ENCODE measurements around the gene RTTN.

RTTN gene

DNA sequence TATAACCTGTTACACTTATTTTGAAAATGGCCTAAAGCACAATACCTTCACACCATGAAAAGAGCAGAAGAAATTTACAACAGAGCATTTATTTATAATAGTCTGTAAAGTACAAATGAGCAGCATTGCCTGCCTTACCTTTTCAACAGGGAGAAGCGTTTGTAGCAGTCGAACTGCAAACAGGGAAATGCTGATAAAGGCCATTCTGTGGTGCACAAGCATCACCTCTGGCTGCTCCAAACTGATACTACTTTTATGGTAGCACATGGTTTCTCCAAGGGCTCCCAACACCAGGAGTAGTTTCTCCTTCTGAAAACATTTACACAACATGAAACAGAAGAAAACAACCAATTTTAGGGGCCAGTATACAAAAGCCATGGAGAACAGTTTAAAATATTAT, 28.9 kb downstream of the RTTN start:
- H3K79me2 ChIP-seq (ENCODE audit: insufficient read depth, low read length): peaks cover 11% of the 10 kb centered on the region; the same call in 1 of the 2 replicates
- no peak overlapping the region for H3K27ac ChIP-seq (ENCODE audit: low read length)
- H3K36me3 ChIP-seq (ENCODE audit: insufficient read depth, low read length): peaks cover 40% of the 10 kb centered on the region
- TF ChIP-seq CTCF (IDR thresholded peaks at IDR 0.05; ENCODE audit: borderline replicate concordance, extremely low read depth, low read length, poor library complexity, severe bottlenecking) (no peak), EZH2 (IDR thresholded peaks at IDR 0.05; ENCODE audit: borderline replicate concordance, low read depth, low read length, severe bottlenecking) (no peak)
- no peak overlapping the region for H3K4me2 ChIP-seq (ENCODE audit: insufficient read depth, low read length)
- DNase-seq (no peak), ATAC-seq (ENCODE audit: insufficient read depth, low read depth) (no peak)
- H3K9me3 ChIP-seq (ENCODE audit: insufficient read depth, low read length, severe bottlenecking): no peaks in the 10 kb centered on the region
- peaks cover 3% of the 10 kb centered on the region; the same call in 1 of the 2 replicates for H4K20me1 ChIP-seq (ENCODE audit: insufficient read depth, low read length)
- no peaks in the 10 kb centered on the region for H3K27me3 ChIP-seq (ENCODE audit: insufficient read depth, low read length, poor library complexity)
- H3K9ac ChIP-seq (ENCODE audit: low read depth, low read length): no peak overlapping the region
- no peak overlapping the region for H2AFZ ChIP-seq (ENCODE audit: low read depth, low read length)
- H3K4me1 ChIP-seq (ENCODE audit: insufficient read depth, low read length): no peaks in the 10 kb centered on the region
- no peak overlapping the region for H3K4me3 ChIP-seq (ENCODE audit: low read depth in 1 of 2, low read length in 2 of 2)

- Histone ChIP-seq H2AFZ (ENCODE audit: low read depth, low read length) (no peak overlapping the region), H3K9ac (ENCODE audit: low read depth, low read length) (no peak overlapping the region), H3K79me2 (ENCODE audit: insufficient read depth, low read length) (0 out of 2 replicates have a peak, but pooled peaks cover 4% of the 10 kb centered on the region), H3K4me2 (ENCODE audit: insufficient read depth, low read length) (no peak overlapping the region), H4K20me1 (ENCODE audit: insufficient read depth, low read length) (peaks cover 3% of the 10 kb centered on the region; the same call in 1 of the 2 replicates), H3K4me3 (ENCODE audit: low read depth in 1 of 2, low read length in 2 of 2) (no peak overlapping the region), H3K9me3 (ENCODE audit: insufficient read depth, low read length, severe bottlenecking) (no peaks in the 10 kb centered on the region), H3K4me1 (ENCODE audit: insufficient read depth, low read length) (no peaks in the 10 kb centered on the region), H3K27ac (ENCODE audit: low read length) (no peak overlapping the region), H3K36me3 (ENCODE audit: insufficient read depth, low read length) (peaks cover 31% of the 10 kb centered on the region), H3K27me3 (ENCODE audit: insufficient read depth, low read length, poor library complexity) (no peaks in the 10 kb centered on the region)
- TF ChIP-seq CTCF (IDR thresholded peaks at IDR 0.05; ENCODE audit: borderline replicate concordance, extremely low read depth, low read length, poor library complexity, severe bottlenecking) (no peak), EZH2 (IDR thresholded peaks at IDR 0.05; ENCODE audit: borderline replicate concordance, low read depth, low read length, severe bottlenecking) (no peak)
- no peak for DNase-seq
- no peak for ATAC-seq (ENCODE audit: insufficient read depth, low read depth)
Measured at GRCh38 chr18:70175216-70175615, 30.3 kb downstream of the RTTN start.

- no peak overlapping the region for H3K4me2 ChIP-seq (ENCODE audit: insufficient read depth, low read length)
- no peak for ATAC-seq (ENCODE audit: insufficient read depth, low read depth)
Measured at GRCh38 chr18:70172225-70172624, 33.3 kb downstream of the RTTN start.

More at GRCh38 chr18:70172225-70172624, 33.3 kb downstream of the RTTN start:
- TF ChIP-seq EZH2 (IDR thresholded peaks at IDR 0.05; ENCODE audit: borderline replicate concordance, low read depth, low read length, severe bottlenecking) (no peak), CTCF (IDR thresholded peaks at IDR 0.05; ENCODE audit: borderline replicate concordance, extremely low read depth, low read length, poor library complexity, severe bottlenecking) (peak; percentile 19)
- H3K27me3 ChIP-seq (ENCODE audit: insufficient read depth, low read length, poor library complexity): no peaks in the 10 kb centered on the region
- H3K9ac ChIP-seq (ENCODE audit: low read depth, low read length): no peak overlapping the region
- H4K20me1 ChIP-seq (ENCODE audit: insufficient read depth, low read length): no peaks in the 10 kb centered on the region
- no peaks in the 10 kb centered on the region for H3K79me2 ChIP-seq (ENCODE audit: insufficient read depth, low read length)
- no peaks in the 10 kb centered on the region for H3K4me1 ChIP-seq (ENCODE audit: insufficient read depth, low read length)
- no peak overlapping the region for H3K4me3 ChIP-seq (ENCODE audit: low read depth in 1 of 2, low read length in 2 of 2)
- no peak for DNase-seq
- H3K36me3 ChIP-seq (ENCODE audit: insufficient read depth, low read length): peaks cover 26% of the 10 kb centered on the region
- no peak overlapping the region for H2AFZ ChIP-seq (ENCODE audit: low read depth, low read length)
- no peaks in the 10 kb centered on the region for H3K9me3 ChIP-seq (ENCODE audit: insufficient read depth, low read length, severe bottlenecking)
- H3K27ac ChIP-seq (ENCODE audit: low read length): no peak overlapping the region
